Measurements from ENCODE around the gene GPR68.
"Not testable (repeated sequence)": the region's sequence is repeated elsewhere in the genome, so short reads cannot be mapped to it uniquely, and the experiment has no call there.

The GPR68 gene

GRCh38 chr14:91187271-91187670 is 57.2 kb downstream of the GPR68 start:
- DNase-seq, result no peak

DNA sequence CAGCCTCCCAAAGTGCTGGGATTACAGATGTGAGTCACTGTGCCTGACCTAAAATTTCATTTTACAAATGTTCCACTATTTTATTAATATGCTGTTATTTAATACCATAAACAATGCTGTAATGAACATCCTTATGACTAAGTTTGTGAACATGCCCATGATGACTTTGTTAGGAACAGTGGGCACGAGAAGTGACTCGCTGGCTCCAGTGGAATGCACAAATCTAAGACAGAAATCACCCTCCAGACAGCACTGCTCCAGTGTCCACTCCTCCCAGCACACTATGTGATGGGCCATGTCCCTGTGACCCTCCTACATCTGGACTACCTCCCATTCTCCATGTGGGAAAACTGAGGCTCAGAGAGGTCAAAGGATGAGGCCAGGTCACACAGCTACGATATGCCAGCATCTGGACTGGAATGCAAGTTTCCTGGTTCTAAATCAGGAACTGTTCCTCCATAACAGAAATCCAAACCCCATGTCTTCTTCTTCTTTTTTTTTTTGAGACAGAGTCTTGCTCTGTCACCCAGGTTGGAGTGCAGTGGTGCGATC is 57.9 kb downstream of the GPR68 start:
- DNase-seq, result no peak

DNA sequence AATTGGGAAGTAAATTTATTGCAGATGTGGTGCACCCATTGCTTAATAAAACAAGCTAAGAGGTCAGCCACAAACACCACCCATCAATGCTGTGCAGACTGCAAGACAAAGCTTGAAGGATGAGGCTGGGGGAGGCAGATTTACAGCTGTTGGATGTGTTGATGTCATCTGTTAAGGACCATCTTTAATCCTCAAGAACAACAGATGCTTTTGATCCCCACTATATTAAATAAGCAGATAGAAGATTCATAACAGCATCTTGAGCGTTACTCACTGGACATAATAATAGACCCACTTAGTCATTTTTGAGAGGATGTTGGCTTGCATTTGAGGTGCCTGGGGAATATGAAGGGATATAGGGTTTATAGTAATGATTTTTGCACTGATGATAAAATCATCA is 58.8 kb downstream of the GPR68 start:
- DNase-seq, result no peak

- no peak for DNase-seq
These were observed 59.9 kb downstream of the GPR68 start for GRCh38 chr14:91184559-91184958.

DNA sequence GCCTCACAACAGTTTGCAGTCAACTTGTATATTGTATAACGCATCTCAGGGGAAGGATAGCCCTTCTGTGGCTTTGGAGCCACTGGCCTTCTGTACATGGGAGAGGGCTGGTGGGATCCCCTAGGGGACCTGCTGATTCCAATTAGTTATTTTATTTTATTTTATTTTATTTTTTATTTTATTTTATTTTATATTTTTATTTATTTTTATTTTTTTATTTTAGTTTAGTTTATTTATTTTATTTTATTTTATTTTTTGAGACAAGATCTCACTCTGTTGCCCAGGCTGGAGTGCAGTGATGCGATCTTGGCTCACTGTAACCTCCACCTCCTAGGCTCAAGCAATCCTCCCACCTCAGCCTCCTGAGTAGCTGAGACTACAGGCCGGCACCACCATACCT is 61.8 kb downstream of the GPR68 start:
- not testable (repeated sequence) for DNase-seq
